ENCODE measurements around the gene ULK3.

GRCh38 chr15:74808840-74809229 lies 34.1 kb downstream of the ULK3 start:
- TF ChIP-seq POLR2A (IDR thresholded peaks at IDR 0.05) (no peak), POLR2AphosphoS5 (IDR thresholded peaks at IDR 0.05) (no peak), CTCF (IDR thresholded peaks at IDR 0.05) (no peak), EP300 (IDR thresholded peaks at IDR 0.05; ENCODE audit: low read depth) (no peak)
